Heart right ventricle (tissue), 16 donors: ENCODE data around the gene CMIP. TPM values are rescaled to one million over a fixed set of nuclear protein-coding genes. Genes with fewer than 3 reads are reported as not detected.
A peak's percentile ranks its signal among the peaks of the same experiment; 100 is the strongest.
"Not testable (repeated sequence)": the region's sequence is repeated elsewhere in the genome, so short reads cannot be mapped to it uniquely, and the experiment has no call there.

Source experiments
- ATAC-seq, 8 donors: fragments of 200-7000 bp; cut with Tn5 transposase; one replicate each; pipeline ENCODE4 v1.9.1; 2020; ENCODE audit warnings: mild to moderate bottlenecking in 8 of 8, moderate library complexity in 8 of 8, moderate number of reproducible peaks in 1 of 8
- DNase-seq, 2 donors: peaks; one replicate each; pipeline ENCODE4 v3.0.0-alpha.2; 2020
- H3K27ac ChIP-seq, 10 donors: fragments of 200-600 bp; sonication (generic) in 2 of 10; one replicate each; pipeline versions ENCODE4 v1.5.0 to v1.8.0; 2020 to 2022; ENCODE audit warnings: mild to moderate bottlenecking in 3 of 10
- H3K27me3 ChIP-seq, 7 donors: fragments of 200-600 bp; one replicate each; pipeline ENCODE4 v1.8.0; 2021 to 2022; ENCODE audit warnings: mild to moderate bottlenecking in 2 of 7
- H3K36me3 ChIP-seq, 9 donors: fragments of 200-600 bp; sonication (generic) in 1 of 9; one replicate each; pipeline versions ENCODE4 v1.5.0 to v1.8.0; 2020 to 2022; ENCODE audit warnings: mild to moderate bottlenecking in 2 of 9
- H3K4me1 ChIP-seq, 9 donors: fragments of 200-600 bp; sonication (generic) in 1 of 9; one replicate each; pipeline versions ENCODE4 v1.5.0 to v1.8.0; 2020 to 2022; ENCODE audit warnings: mild to moderate bottlenecking in 4 of 9
- H3K4me3 ChIP-seq, 10 donors: fragments of 200-600 bp; sonication (generic) in 2 of 10; one replicate each; pipeline versions ENCODE4 v1.5.0 to v1.8.0; 2020 to 2022; ENCODE audit warnings: mild to moderate bottlenecking in 7 of 10, moderate library complexity in 2 of 10
- H3K9me3 ChIP-seq, 11 donors: fragments of 200-600 bp in 10 of 11; sonication (generic) in 2 of 11; one replicate each; pipeline versions ENCODE4 v1.5.0 to v1.8.0; 2013 to 2022; ENCODE audit warnings: mild to moderate bottlenecking in 2 of 11, control low read depth in 1 of 11, moderate library complexity in 1 of 11
- WGBS, 2 donors: extraction: QIAGEN DNeasy Blood & Tissue Kit; methylation state at CpG; one replicate each; pipeline ENCODE4 v1.1.7; 2013; ENCODE audit warnings: inconsistent platforms in 1 of 2; 5-methylcytosine and 5-hydroxymethylcytosine counted together
- intact Hi-C, 10 donors: fragments of 100-400 bp; cut with DNase I; formaldehyde crosslinking; loops; one replicate each; pipeline versions ENCODE4 v1.11.1 to v1.14.2; 2022
- polyA plus RNA-seq, 2 donors: library from polyadenylated mRNA; stranded (reverse); fragments of 200-250 nt; gene quantifications; one replicate each; pipeline ENCODE4 v1.2.3, GENCODE V29; 2013
- total RNA-seq, 10 donors: library from RNA; stranded (reverse); fragmentation: NEBNext Ultra II Directional in 3 of 10; extraction: Animal tissue kit (Norgen Biotek cat#: 25700) in 3 of 10; gene quantifications; one replicate each; pipeline versions ENCODE4 v1.2.1 to v1.2.4, GENCODE V29; 2021 to 2023
- TF ChIP-seq, protein P1 (sequence below), 9 donors: fragments of 200-600 bp; sonication (generic) in 2 of 9; IDR thresholded peaks; one replicate each; pipeline versions ENCODE4 v1.5.0 to v1.8.0; 2021 to 2022; ENCODE audit warnings: antibody characterized with exemption in 9 of 9, mild to moderate bottlenecking in 5 of 9, moderate library complexity in 1 of 9
- donor health status: Arrhythmogenic right ventricular cardiomyopathy.
- donor health status: ischemic (EF 13 %, LVEDD 7.1; RV severe dilation, severe dysfunction).
- donor health status: healthy with polysubstance abuse.
- donor health status: DM: no; HTN: yes; CAD: no.
- donor health status: DM: no; HTN: no; CAD: no.
- donor health status: ischemic (EF 25% LVEDD 6.9; RV normal size, moderate dysfunction).
- donor health status: ischemic (EF 25% LVEDD 5.7; RV mildly dilated, moderate dysfunction).
- donor health status: healthy.
- donor health status: DM: yes; HTN: yes; CAD: no.
- donor health status: Ischemic cardiomyopathy.
- donor health status: ischemic (EF 35%, LVEDD 5.7; RV mildly dilated, moderate dysfunction).
- donor health status: nonischemic (EF 11% LVEDD 7.7; RV severe dilation, severe dysfunction).
- donor health status: DM: yes; HTN: yes; CAD: no.
- donor health status: PGD.
- donor health status: ischemic (EF 29% LVEDD 5.4; RV normal size, mild dysfunction).
- donor health status: nonischemic (EF 23%, LVEDD 6.1; RV moderate dilation, normal function).

CMIP gene
- total and polyA plus RNA-seq, 12 donors: 5.4 to 32.8 (median 13.0) TPM

- intact Hi-C loops: loop anchor here in 7 of 10 donors (5.0 to 10.0 kb wide), 9 partner anchors 134 to 733 kb away; partner anchors contain the start of genes ATMIN (in 3 of the 7), CENPN (in 2 of the 7) and CMC2 (in 2 of the 7)
- peaks cover 0 to 24% (median 9%) of the 10 kb centered on the region in 9 donors for H3K4me1 ChIP-seq
- H3K4me3 ChIP-seq: peak overlapping the region in 7 of 10 donors; percentile 12 to 43 (median 32)
- TF ChIP-seq, protein P1, sequence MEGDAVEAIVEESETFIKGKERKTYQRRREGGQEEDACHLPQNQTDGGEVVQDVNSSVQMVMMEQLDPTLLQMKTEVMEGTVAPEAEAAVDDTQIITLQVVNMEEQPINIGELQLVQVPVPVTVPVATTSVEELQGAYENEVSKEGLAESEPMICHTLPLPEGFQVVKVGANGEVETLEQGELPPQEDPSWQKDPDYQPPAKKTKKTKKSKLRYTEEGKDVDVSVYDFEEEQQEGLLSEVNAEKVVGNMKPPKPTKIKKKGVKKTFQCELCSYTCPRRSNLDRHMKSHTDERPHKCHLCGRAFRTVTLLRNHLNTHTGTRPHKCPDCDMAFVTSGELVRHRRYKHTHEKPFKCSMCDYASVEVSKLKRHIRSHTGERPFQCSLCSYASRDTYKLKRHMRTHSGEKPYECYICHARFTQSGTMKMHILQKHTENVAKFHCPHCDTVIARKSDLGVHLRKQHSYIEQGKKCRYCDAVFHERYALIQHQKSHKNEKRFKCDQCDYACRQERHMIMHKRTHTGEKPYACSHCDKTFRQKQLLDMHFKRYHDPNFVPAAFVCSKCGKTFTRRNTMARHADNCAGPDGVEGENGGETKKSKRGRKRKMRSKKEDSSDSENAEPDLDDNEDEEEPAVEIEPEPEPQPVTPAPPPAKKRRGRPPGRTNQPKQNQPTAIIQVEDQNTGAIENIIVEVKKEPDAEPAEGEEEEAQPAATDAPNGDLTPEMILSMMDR (IDR thresholded peaks at IDR 0.05): peak; percentile 61 to 91 (median 85)
- H3K27me3 ChIP-seq: peaks cover 0 to 9% (median 0%) of the 10 kb centered on the region in 7 donors
- 14 to 21% methylated on average over 22 of the region's 22 CpGs for WGBS, 2 donors
- DNase-seq: peak; percentile 68 to 89
- H3K27ac ChIP-seq: peak overlapping the region in 5 of 10 donors; percentile 25 to 79 (median 61)
- no peaks in the 10 kb centered on the region for H3K9me3 ChIP-seq
- H3K36me3 ChIP-seq: no peaks in the 10 kb centered on the region
- peak; percentile 87 to 97 (median 94) for ATAC-seq
These were observed 293.4 kb downstream of the CMIP start for GRCh38 chr16:81737885-81738536.

GRCh38 chr16:81738783-81739496, 294.3 kb downstream of the CMIP start:
- DNase-seq (peak; percentile 41 to 54), ATAC-seq (peak in 7 of 8 donors; percentile 31 to 59 (median 50))
- no peaks in the 10 kb centered on the region for H3K36me3 ChIP-seq
- TF ChIP-seq, protein P1 (IDR thresholded peaks at IDR 0.05): no peak
- no peaks in the 10 kb centered on the region for H3K9me3 ChIP-seq
- H3K4me1 ChIP-seq: peaks cover 0 to 24% (median 9%) of the 10 kb centered on the region in 9 donors
- H3K27ac ChIP-seq: peak overlapping the region in 2 of 10 donors; percentile 55 to 79
- WGBS, 2 donors: 72 to 73% methylated on average over 18 of the region's 18 CpGs
- intact Hi-C loops: loop anchor here in 7 of 10 donors (5.0 to 10.0 kb wide), 9 partner anchors 133 to 734 kb away; partner anchors contain the start of genes ATMIN (in 3 of the 7), CENPN (in 2 of the 7) and CMC2 (in 2 of the 7)
- peaks cover 0 to 9% (median 0%) of the 10 kb centered on the region in 7 donors for H3K27me3 ChIP-seq
- H3K4me3 ChIP-seq: peak overlapping the region in 1 of 10 donors; percentile 27

DNA sequence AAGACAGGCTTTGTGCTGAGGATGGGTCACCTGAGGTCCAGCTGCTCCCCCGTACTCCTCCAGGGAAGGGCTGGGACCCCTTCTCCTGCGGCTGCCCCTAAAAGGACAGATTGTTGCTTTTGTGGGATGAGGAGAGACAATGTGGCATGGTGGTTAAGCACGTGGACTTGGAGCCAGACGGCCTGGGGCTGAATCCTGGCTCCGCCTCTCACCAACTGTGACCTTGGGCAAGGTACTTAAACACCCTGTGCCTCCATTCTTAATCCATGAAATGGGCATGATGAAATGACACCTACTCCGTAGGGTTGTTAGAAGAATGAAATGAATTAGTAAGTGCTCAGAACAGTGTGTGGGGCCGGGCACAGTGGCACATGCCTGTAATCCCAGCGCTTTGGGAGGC, 294.9 kb downstream of the CMIP start:
- DNase-seq (no peak), ATAC-seq (no peak)
- Histone ChIP-seq H3K27me3 (peaks cover 0 to 6% (median 0%) of the 10 kb centered on the region in 7 donors), H3K27ac (peak overlapping the region in 1 of 10 donors; percentile 79), H3K4me3 (peak overlapping the region in 1 of 10 donors; percentile 27), H3K4me1 (peaks cover 0 to 24% (median 9%) of the 10 kb centered on the region in 9 donors), H3K36me3 (no peaks in the 10 kb centered on the region), H3K9me3 (no peaks in the 10 kb centered on the region)
- TF ChIP-seq, protein P1 (IDR thresholded peaks at IDR 0.05): no peak
- WGBS, 2 donors: 90 to 93% methylated on average over 8 of the region's 8 CpGs
- intact Hi-C loops: loop anchor here in 7 of 10 donors (5.0 to 10.0 kb wide), 9 partner anchors 133 to 735 kb away; partner anchors contain the start of genes ATMIN (in 3 of the 7), CENPN (in 2 of the 7) and CMC2 (in 2 of the 7)

- ATAC-seq (no peak), DNase-seq (no peak)
- Histone ChIP-seq H3K36me3 (no peaks in the 10 kb centered on the region), H3K27ac (no peak overlapping the region), H3K27me3 (peaks cover 0 to 6% (median 0%) of the 10 kb centered on the region in 7 donors), H3K4me1 (peaks cover 0 to 24% (median 9%) of the 10 kb centered on the region in 9 donors), H3K9me3 (no peaks in the 10 kb centered on the region), H3K4me3 (no peak overlapping the region)
- TF ChIP-seq, protein P1 (IDR thresholded peaks at IDR 0.05): no peak
- intact Hi-C loops: loop anchor here in 1 of 10 donors (10.0 kb wide), 1 partner anchor 705 kb away; the partner anchor contains the start of gene ATMIN
- WGBS, 2 donors: 76 to 81% methylated on average over 8 of the region's 8 CpGs
These were observed 295.6 kb downstream of the CMIP start for GRCh38 chr16:81740169-81740568.

- intact Hi-C loops: loop anchor here in 1 of 10 donors (10.0 kb wide), 1 partner anchor 707 kb away; the partner anchor contains the start of gene ATMIN
- ATAC-seq, H3K4me3 ChIP-seq: not testable (repeated sequence)
These were observed 296.8 kb downstream of the CMIP start for GRCh38 chr16:81741430-81741770.

More at GRCh38 chr16:81741430-81741770, 296.8 kb downstream of the CMIP start:
- not testable (repeated sequence) for H3K27ac ChIP-seq, H3K9me3 ChIP-seq, H3K36me3 ChIP-seq, DNase-seq, H3K27me3 ChIP-seq
- H3K4me1 ChIP-seq: peaks cover 0 to 36% (median 9%) of the 10 kb centered on the region in 9 donors
- WGBS, 2 donors: 91 to 93% methylated on average over 6 of the region's 6 CpGs
